ENCODE measurements around the gene PTGDR2. TPM values are rescaled to one million over a fixed set of nuclear protein-coding genes. Genes with fewer than 3 reads are reported as not detected.

PTGDR2 gene
- total RNA-seq = not detected in 2 replicates

- no peak for DNase-seq (ENCODE audit: low read depth)
These were observed at the start of gene PTGDR2 for GRCh38 chr11:60855726-60856633. Gene PTGDR2, minus strand, starts transcription at chr11:60855950. Its CDS starts 2,228 bp downstream, at chr11:60853722.

GRCh38 chr11:60905047-60905446 lies 49.3 kb upstream of the PTGDR2 start:
- no peak for DNase-seq (ENCODE audit: low read depth)

GRCh38 chr11:60902625-60903024 lies 46.9 kb upstream of the PTGDR2 start:
- DNase-seq (ENCODE audit: low read depth) = no peak

DNA sequence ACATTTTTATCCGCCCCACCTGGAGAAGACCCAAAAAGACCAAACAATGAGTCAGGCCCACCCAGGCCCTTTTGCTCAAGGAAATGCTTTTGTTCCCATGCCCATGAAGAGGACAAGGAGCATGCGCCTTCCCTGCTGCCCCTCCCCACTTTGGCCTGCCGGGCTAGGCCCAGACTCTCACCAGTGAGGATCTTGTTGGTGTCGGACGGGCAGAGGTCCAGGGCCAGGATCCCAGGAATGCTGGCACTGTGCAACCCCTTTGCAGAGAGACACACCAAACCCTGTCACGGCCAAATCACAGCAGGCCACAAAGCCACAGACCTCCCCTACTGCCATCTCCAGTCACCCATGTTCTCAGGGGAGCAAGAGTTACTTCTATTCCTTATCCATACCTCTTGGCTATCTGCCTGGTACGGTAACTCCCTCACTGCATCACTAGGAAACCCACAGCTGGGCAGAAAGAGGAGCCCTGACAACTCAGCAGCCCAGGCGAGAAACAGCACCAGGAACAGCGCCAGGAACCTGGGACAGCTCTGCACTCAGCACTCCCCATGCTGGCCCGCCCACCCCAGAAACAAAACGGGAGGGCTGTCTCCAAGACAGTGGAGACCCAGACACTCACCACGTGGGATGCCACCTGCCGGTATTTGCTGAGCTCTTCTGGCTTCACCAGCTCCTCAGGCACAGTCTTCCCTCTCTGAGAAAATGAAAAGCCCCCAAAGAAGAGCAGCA lies 45.1 kb upstream of the PTGDR2 start:
- no peak for DNase-seq (ENCODE audit: low read depth)

- DNase-seq (ENCODE audit: low read depth) = no peak
These were observed 44.2 kb upstream of the PTGDR2 start for GRCh38 chr11:60899977-60900376.

DNA sequence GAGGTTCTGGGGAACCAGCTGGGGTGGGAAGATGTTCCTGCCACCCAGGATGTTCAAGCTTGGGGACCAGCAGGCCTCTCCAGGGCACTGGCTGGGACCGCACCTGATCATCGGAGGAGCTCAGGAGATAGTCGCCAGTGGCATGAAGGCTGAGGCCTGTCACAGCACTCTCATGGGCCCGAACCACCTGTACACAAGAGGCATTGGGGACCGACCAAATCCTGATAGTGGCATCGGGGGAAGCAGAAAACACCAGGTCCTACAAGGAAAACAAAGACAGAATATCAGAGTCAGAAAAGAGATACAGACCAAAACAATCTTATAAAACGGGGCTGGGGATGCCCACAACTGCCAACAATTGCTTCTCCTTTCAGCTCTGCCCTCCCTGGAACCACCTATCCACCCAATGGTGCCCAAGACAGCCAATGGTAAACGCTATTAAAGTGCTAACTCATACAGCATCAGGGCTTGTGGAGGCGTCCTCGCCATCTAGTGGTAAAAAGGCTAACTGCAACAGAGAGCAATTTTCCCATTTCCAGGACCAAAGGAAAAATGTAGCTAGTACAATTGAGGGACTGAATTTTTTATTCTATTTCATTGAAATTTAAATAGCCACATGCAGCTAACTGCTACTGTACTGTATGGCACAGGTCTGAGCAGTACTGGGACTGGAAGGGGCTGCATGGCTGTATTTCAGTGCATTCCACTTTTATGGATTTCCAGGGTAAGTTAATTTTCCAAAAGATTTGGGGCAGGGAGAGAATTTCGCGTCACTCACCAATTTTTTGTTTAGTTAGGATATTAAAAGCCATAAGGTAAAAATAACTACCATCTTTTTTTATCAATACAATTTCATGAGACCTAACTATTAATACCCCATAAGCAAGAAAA lies 43.5 kb upstream of the PTGDR2 start:
- DNase-seq (ENCODE audit: low read depth) = peak; percentile 62

- no peak for DNase-seq (ENCODE audit: low read depth)
These were observed 41.7 kb upstream of the PTGDR2 start for GRCh38 chr11:60897496-60897895.

DNA sequence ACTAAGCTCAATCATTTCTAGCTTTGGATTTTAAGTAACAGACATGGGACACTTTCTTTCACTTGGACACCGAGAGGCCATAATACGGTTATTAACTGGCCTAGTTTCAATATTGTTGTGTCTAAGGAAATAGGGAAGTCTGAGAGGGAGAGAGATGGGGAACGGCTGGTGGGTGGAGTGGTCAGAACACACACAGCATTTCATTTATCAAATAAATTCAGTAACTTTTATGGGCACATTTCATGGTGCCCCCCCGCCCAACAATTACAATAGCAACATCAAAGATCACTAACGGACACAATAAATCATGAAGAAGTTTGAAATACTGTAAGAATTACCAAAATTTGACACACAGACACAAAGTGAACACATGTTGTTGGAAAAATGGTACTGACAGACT lies 39.9 kb upstream of the PTGDR2 start:
- DNase-seq (ENCODE audit: low read depth) = no peak

- DNase-seq (ENCODE audit: low read depth) = no peak
These were observed 35.5 kb upstream of the PTGDR2 start for GRCh38 chr11:60891103-60891741.

- DNase-seq (ENCODE audit: low read depth) = no peak
These were observed 34.9 kb upstream of the PTGDR2 start for GRCh38 chr11:60890696-60891095.

GRCh38 chr11:60889869-60890311 lies 34.1 kb upstream of the PTGDR2 start:
- DNase-seq (ENCODE audit: low read depth) = no peak

DNA sequence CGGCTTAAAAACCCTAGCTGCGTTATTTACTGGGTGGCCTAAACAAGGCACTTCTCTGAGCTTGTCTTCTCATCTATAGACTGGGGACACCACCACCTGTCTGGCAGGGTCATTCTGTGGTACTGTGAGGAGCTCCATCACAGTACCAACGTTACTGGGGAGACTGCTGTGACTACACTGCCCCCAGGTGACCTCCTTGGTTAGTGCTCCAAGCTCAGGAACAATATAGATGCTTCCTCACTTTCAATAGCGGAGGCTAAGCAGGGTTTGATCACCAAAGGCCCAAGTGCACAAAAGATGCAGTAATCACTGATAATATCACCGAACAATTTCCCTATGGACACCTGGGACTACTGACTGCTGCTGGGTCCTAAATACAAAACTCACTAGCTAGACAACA lies 31.8 kb upstream of the PTGDR2 start:
- peak; percentile 28 for DNase-seq (ENCODE audit: low read depth)

GRCh38 chr11:60880643-60881282 lies 25.0 kb upstream of the PTGDR2 start:
- no peak for DNase-seq (ENCODE audit: low read depth)

- DNase-seq (ENCODE audit: low read depth) = no peak
These were observed 24.3 kb upstream of the PTGDR2 start for GRCh38 chr11:60879971-60880588.

DNA sequence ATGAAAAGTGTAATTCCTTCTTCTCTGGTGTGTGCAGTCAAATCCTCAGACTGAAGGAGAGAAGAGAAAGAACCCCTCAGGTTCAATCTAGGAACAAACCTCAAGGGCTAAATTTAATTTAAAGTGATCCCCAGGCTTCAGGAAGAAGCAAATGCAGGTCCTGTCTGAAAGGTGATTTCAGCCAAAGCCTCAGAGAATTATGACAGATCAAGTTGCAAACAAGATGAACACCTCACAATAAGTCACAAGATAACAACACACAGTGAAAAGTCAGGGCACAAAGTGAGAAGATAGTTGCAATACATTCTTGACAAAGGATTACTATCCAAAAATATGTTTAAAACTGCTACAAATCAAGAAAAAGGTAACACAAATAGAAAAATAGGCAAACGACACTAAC lies 23.4 kb upstream of the PTGDR2 start:
- DNase-seq (ENCODE audit: low read depth) = no peak

DNA sequence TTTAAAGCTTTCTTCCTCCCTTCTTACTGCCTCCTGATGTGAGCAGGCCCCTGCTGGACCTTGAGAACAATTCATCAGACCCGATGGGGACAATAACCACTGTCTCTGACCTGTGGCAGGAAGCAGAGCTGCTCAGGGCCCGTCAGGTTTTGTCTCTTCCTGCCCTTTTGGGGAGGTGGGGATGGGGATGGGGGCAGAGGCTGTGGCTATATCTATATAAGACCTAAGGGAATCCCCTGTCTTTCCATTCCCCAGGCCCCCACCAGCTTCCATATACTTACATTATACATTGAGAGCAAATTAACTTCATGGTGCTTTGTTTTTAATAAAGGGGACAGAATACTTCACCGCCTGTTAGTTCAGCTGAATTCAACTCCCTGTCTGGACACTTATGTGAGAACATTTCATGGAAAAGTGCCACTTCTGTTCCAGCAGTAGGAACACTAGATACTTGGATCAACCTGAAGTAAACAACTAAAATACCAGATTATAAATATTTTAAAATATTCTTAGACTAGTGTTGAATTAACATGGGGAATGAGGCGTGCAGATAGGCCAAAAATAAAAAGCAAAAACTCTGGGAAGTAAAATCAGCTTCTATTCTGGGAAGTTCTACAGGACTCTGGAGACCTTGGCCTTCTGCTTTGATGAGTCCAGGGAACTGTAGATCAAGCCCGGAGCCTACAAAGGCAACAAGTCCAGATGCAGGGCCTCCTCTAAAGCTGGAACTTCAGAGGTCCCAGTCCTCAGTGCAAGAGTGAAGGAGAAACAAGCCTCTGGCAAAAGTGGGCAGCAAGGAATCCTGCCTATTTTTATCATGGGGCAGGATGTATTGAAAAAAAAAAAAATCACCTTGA lies 22.7 kb upstream of the PTGDR2 start:
- DNase-seq (ENCODE audit: low read depth) = no peak

- DNase-seq (ENCODE audit: low read depth) = no peak
These were observed 20.4 kb upstream of the PTGDR2 start for GRCh38 chr11:60876168-60876485.

- DNase-seq (ENCODE audit: low read depth) = no peak
These were observed 19.8 kb upstream of the PTGDR2 start for GRCh38 chr11:60875366-60876167.
